H9 (cell line): ENCODE measurements around the gene TRIM52. TPM values are rescaled to one million over a fixed set of nuclear protein-coding genes. Genes with fewer than 3 reads are reported as not detected.
A peak's percentile ranks its signal among the peaks of the same experiment; 100 is the strongest.

Source experiments
- DNase-seq: peaks from one replicate; pipeline ENCODE4 v3.0.0-alpha.2; 2017
- H2AFZ ChIP-seq: one replicate; pipeline ENCODE4 v1.6.1; 2013; ENCODE audit warnings: mild to moderate bottlenecking, low read length, control low read depth, moderate library complexity
- H2AK5ac ChIP-seq: 2 replicates; pipeline ENCODE4 v1.6.1; 2013; ENCODE audit warnings: low read length, control low read depth, mixed read lengths; ENCODE audit not compliant: insufficient read length
- H2BK120ac ChIP-seq: one replicate; pipeline ENCODE4 v1.6.1; 2013; ENCODE audit warnings: low read depth, mild to moderate bottlenecking, low read length, control low read depth, inconsistent platforms; ENCODE audit not compliant: poor library complexity, severe bottlenecking
- H2BK12ac ChIP-seq: 2 replicates; pipeline ENCODE4 v1.6.1; 2013; ENCODE audit warnings: low read length, control low read depth, mixed read lengths, low read depth; ENCODE audit not compliant: insufficient read length
- H2BK15ac ChIP-seq: 2 replicates; pipeline ENCODE4 v1.6.1; 2013; ENCODE audit warnings: low read depth, low read length, control low read depth
- H2BK20ac ChIP-seq: one replicate; pipeline ENCODE4 v1.6.1; 2013; ENCODE audit warnings: low read depth, mild to moderate bottlenecking, low read length, control low read depth, inconsistent platforms; ENCODE audit not compliant: poor library complexity, severe bottlenecking
- H2BK5ac ChIP-seq: 2 replicates; pipeline ENCODE4 v1.6.1; 2013; ENCODE audit warnings: low read length, control low read depth, mixed read lengths; ENCODE audit not compliant: insufficient read length
- H3K14ac ChIP-seq: 2 replicates; pipeline ENCODE4 v1.6.1; 2013; ENCODE audit warnings: low read length, control low read depth; ENCODE audit not compliant: insufficient read depth
- H3K18ac ChIP-seq: 2 replicates; pipeline ENCODE4 v1.6.1; 2013; ENCODE audit warnings: low read depth, mild to moderate bottlenecking, mixed read lengths, low read length, control low read depth; ENCODE audit not compliant: insufficient read length
- H3K23ac ChIP-seq: 2 replicates; pipeline ENCODE4 v1.6.1; 2013; ENCODE audit warnings: low read length, control low read depth, mixed read lengths, low read depth; ENCODE audit not compliant: insufficient read length
- H3K23me2 ChIP-seq: 2 replicates; pipeline ENCODE4 v1.6.1; 2013; ENCODE audit warnings: low read depth, mild to moderate bottlenecking, mixed read lengths, low read length, control low read depth; ENCODE audit not compliant: insufficient read length, poor library complexity, severe bottlenecking
- H3K27ac ChIP-seq: 2 replicates; pipeline ENCODE4 v1.5.1; 2013; ENCODE audit warnings: low read length, control low read depth, mixed read lengths, low read depth; ENCODE audit not compliant: insufficient read length
- H3K27me3 ChIP-seq: 2 replicates; pipeline ENCODE4 v1.6.1; 2013; ENCODE audit warnings: low read length, control low read depth, inconsistent platforms; ENCODE audit not compliant: insufficient read depth
- H3K4ac ChIP-seq: 2 replicates; pipeline ENCODE4 v1.6.1; 2013; ENCODE audit warnings: low read depth, mild to moderate bottlenecking, control low read depth, inconsistent platforms, low read length, moderate library complexity
- H3K4me1 ChIP-seq: 2 replicates; pipeline ENCODE4 v1.6.1; 2013; ENCODE audit warnings: low read length, control low read depth, inconsistent platforms; ENCODE audit not compliant: insufficient read depth
- H3K4me2 ChIP-seq: 2 replicates; pipeline ENCODE4 v1.6.1; 2013; ENCODE audit warnings: low read length, control low read depth, mixed read lengths; ENCODE audit not compliant: insufficient read length, insufficient read depth
- H3K56ac ChIP-seq: 2 replicates; pipeline ENCODE4 v1.6.1; 2013; ENCODE audit warnings: low read depth, mild to moderate bottlenecking, mixed read lengths, low read length, control low read depth; ENCODE audit not compliant: insufficient read length
- H3K79me1 ChIP-seq: 2 replicates; pipeline ENCODE4 v1.6.1; 2013; ENCODE audit warnings: low read depth, mild to moderate bottlenecking, moderate library complexity, low read length, control low read depth, inconsistent platforms; ENCODE audit not compliant: insufficient read depth, poor library complexity, severe bottlenecking
- H3K79me2 ChIP-seq: 2 replicates; pipeline ENCODE4 v1.6.1; 2013; ENCODE audit warnings: low read length, control low read depth, inconsistent platforms; ENCODE audit not compliant: insufficient read depth
- H3K9ac ChIP-seq: 2 replicates; pipeline ENCODE4 v1.6.1; 2013; ENCODE audit warnings: low read length, control low read depth, mixed read lengths; ENCODE audit not compliant: insufficient read length; ENCODE audit errors: extremely low read depth
- H3K9me3 ChIP-seq: one replicate; pipeline ENCODE4 v1.6.1; 2013; ENCODE audit warnings: low read depth, low read length, inconsistent platforms; ENCODE audit not compliant: control insufficient read depth
- H3T11ph ChIP-seq: one replicate; pipeline ENCODE4 v1.6.1; 2013; ENCODE audit warnings: mild to moderate bottlenecking, low read length, control low read depth, inconsistent platforms
- H4K20me1 ChIP-seq: one replicate; pipeline ENCODE4 v1.6.1; 2013; ENCODE audit not compliant: control insufficient read depth, insufficient read length, insufficient read depth
- H4K5ac ChIP-seq: 2 replicates; pipeline ENCODE4 v1.6.1; 2013; ENCODE audit warnings: low read depth, mild to moderate bottlenecking, mixed read lengths, low read length, control low read depth; ENCODE audit not compliant: insufficient read length
- H4K8ac ChIP-seq: replicated peaks from 2 replicates; pipeline ENCODE4 v1.6.1; 2013; ENCODE audit warnings: low read length, control low read depth, mixed read lengths, low read depth; ENCODE audit not compliant: insufficient read length
- H4K91ac ChIP-seq: 2 replicates; pipeline ENCODE4 v1.6.1; 2013; ENCODE audit warnings: low read depth, mild to moderate bottlenecking, moderate library complexity, mixed read lengths, low read length, control low read depth; ENCODE audit not compliant: insufficient read length
- H3K27ac Mint-ChIP-seq, 3 experiments: 2 replicates in 2 of 3; 3 replicates in 1 of 3; pipeline ENCODE4 v1.8.0; 2020 to 2021; ENCODE audit warnings: mixed read lengths in 3 of 3, mild to moderate bottlenecking in 1 of 3, moderate library complexity in 1 of 3
- H3K27me3 Mint-ChIP-seq: 2 replicates; pipeline ENCODE4 v1.8.0; 2021; ENCODE audit warnings: low read depth, mild to moderate bottlenecking, moderate library complexity, mixed read lengths
- H3K36me3 Mint-ChIP-seq, 3 experiments: 2 replicates in 2 of 3; 3 replicates in 1 of 3; pipeline ENCODE4 v1.8.0; 2020 to 2021; ENCODE audit warnings: low read depth in 3 of 3, mixed read lengths in 3 of 3; ENCODE audit not compliant: insufficient read depth in 1 of 3
- H3K4me1 Mint-ChIP-seq, 2 experiments: 2 replicates each; pipeline ENCODE4 v1.8.0; 2020; ENCODE audit warnings: mixed read lengths in 2 of 2
- H3K4me3 Mint-ChIP-seq, 2 experiments: 2 replicates in 1 of 2; 3 replicates in 1 of 2; pipeline ENCODE4 v1.8.0; 2020 to 2021; ENCODE audit warnings: mild to moderate bottlenecking in 2 of 2, mixed read lengths in 2 of 2, moderate library complexity in 1 of 2
- H3K9me3 Mint-ChIP-seq, 2 experiments: 2 replicates in 1 of 2; 3 replicates in 1 of 2; pipeline ENCODE4 v1.8.0; 2020; ENCODE audit warnings: mild to moderate bottlenecking in 2 of 2, mixed read lengths in 2 of 2, moderate library complexity in 1 of 2
- CTCF ChIP-seq: fragments of 200-600 bp; sonication (generic); conservative IDR thresholded peaks from 3 replicates; pipeline ENCODE4 v1.8.0; 2021; ENCODE audit warnings: antibody characterized with exemption, mild to moderate bottlenecking
- WGBS: extraction: QIAGEN DNeasy Blood & Tissue Kit; methylation state at CpG from one replicate; pipeline ENCODE4 v1.1.7; 2013; ENCODE audit warnings: missing lambda C conversion rate, low lambda C conversion rate, mixed read lengths; ENCODE audit not compliant: insufficient read length; ENCODE audit errors: extremely low coverage; 5-methylcytosine and 5-hydroxymethylcytosine counted together
- total RNA-seq: library from RNA; stranded (reverse); gene quantifications from 2 replicates; pipeline ENCODE4 v1.2.1, GENCODE V29; 2021

TRIM52 gene
- total RNA-seq, 1 experiment from 2014 or later = 5.1 TPM

GRCh38 chr5:181217803-181218062, 43.2 kb downstream of the TRIM52 start:
- H2BK15ac ChIP-seq = no peak overlapping the region
- H2BK12ac ChIP-seq = no peak overlapping the region
- no peaks in the 10 kb centered on the region for H3K79me2 ChIP-seq
- no peak overlapping the region for H3K9ac ChIP-seq
- H3K56ac ChIP-seq = no peak overlapping the region
- H3K4me2 ChIP-seq = peak overlapping the region; percentile 70
- peaks cover 0 to 8% of the 10 kb centered on the region in 2 experiments; a peak in 2 of 5 replicates for H3K9me3 Mint-ChIP-seq
- WGBS = no CpG with 5 or more reads among the region's 13 CpGs
- H3K36me3 Mint-ChIP-seq = peaks cover 0 to 3% (median 0%) of the 10 kb centered on the region in 3 experiments; a peak in 1 of 7 replicates
- peak overlapping the region; percentile 72 to 93 for H3K4me3 Mint-ChIP-seq
- no peak overlapping the region for H2BK20ac ChIP-seq
- H3K23me2 ChIP-seq = peaks cover 9% of the 10 kb centered on the region
- H4K8ac ChIP-seq = no peak overlapping the region
- H2AK5ac ChIP-seq = no peak overlapping the region
- H2BK120ac ChIP-seq = no peak overlapping the region
- no peak overlapping the region for H3K18ac ChIP-seq
- no peak overlapping the region for H3K27ac ChIP-seq
- H3K79me1 ChIP-seq = no peaks in the 10 kb centered on the region
- H3K27me3 ChIP-seq = no peaks in the 10 kb centered on the region; the same call in 1 of the 2 replicates
- H3K14ac ChIP-seq = no peak overlapping the region
- H4K20me1 ChIP-seq = no peaks in the 10 kb centered on the region
- no peak overlapping the region for H3K4ac ChIP-seq
- peak overlapping the region in 1 of 3 experiments; percentile 8; a peak in 2 of 7 replicates for H3K27ac Mint-ChIP-seq
- H4K91ac ChIP-seq = no peak overlapping the region
- peaks cover 44% of the 10 kb centered on the region for H3K27me3 Mint-ChIP-seq
- H2AFZ ChIP-seq = no peak overlapping the region
- H4K5ac ChIP-seq = no peak overlapping the region
- DNase-seq = no peak
- no peak overlapping the region for H3K23ac ChIP-seq
- H3K4me1 ChIP-seq = no peaks in the 10 kb centered on the region; the same call in 1 of the 2 replicates
- 0 out of 3 replicates have a peak, but pooled peaks have one; percentile 3 for TF ChIP-seq CTCF
- peaks cover 23 to 28% of the 10 kb centered on the region in 2 experiments for H3K4me1 Mint-ChIP-seq
- no peak overlapping the region for H2BK5ac ChIP-seq
- H3K9me3 ChIP-seq = no peaks in the 10 kb centered on the region
- no peak overlapping the region for H3T11ph ChIP-seq
